HG03280 (cell line): ENCODE measurements around the gene RNF125.
"Not testable (repeated sequence)": the region's sequence is repeated elsewhere in the genome, so short reads cannot be mapped to it uniquely, and the experiment has no call there.

ENCODE experiments used
- ATAC-seq: cut with Tn5 transposase; IDR thresholded peaks from one replicate; pipeline ENCODE4 v1.9.1; 2021; ENCODE audit warnings: mild to moderate bottlenecking, moderate library complexity; ENCODE audit not compliant: unreplicated experiment

Gene RNF125

GRCh38 chr18:32018331-32019250 is at the start of gene RNF125:
TSS of gene RNF125 (plus strand) at chr18:32018825. CDS start at chr18:32018864, 39 bp downstream.
- peak; percentile 88 for ATAC-seq

- ATAC-seq, result no peak
Observed at GRCh38 chr18:31970617-31971016, 48.0 kb upstream of the RNF125 start.

GRCh38 chr18:31973929-31974546 is 44.6 kb upstream of the RNF125 start:
- ATAC-seq, result no peak

GRCh38 chr18:31976242-31976641 is 42.4 kb upstream of the RNF125 start:
- ATAC-seq, result no peak

GRCh38 chr18:31977270-31977872 is 41.3 kb upstream of the RNF125 start:
- no peak for ATAC-seq

- no peak for ATAC-seq
Observed at GRCh38 chr18:31978616-31979015, 40.0 kb upstream of the RNF125 start.

GRCh38 chr18:31979714-31980113 is 38.9 kb upstream of the RNF125 start:
- ATAC-seq, result no peak

GRCh38 chr18:31980863-31981262 is 37.8 kb upstream of the RNF125 start:
- ATAC-seq, result no peak

- no peak for ATAC-seq
Observed at GRCh38 chr18:31983020-31983419, 35.6 kb upstream of the RNF125 start.

GRCh38 chr18:31983976-31984375 is 34.6 kb upstream of the RNF125 start:
- ATAC-seq, result no peak

GRCh38 chr18:31990823-31991222 is 27.8 kb upstream of the RNF125 start:
- ATAC-seq, result peak; percentile 80

GRCh38 chr18:31996007-31996406 is 22.6 kb upstream of the RNF125 start:
- ATAC-seq, result no peak

- no peak for ATAC-seq
Observed at GRCh38 chr18:31998880-31999412, 19.7 kb upstream of the RNF125 start.

GRCh38 chr18:32001141-32001540 is 17.5 kb upstream of the RNF125 start:
- not testable (repeated sequence) for ATAC-seq

GRCh38 chr18:32003822-32004221 is 14.8 kb upstream of the RNF125 start:
- not testable (repeated sequence) for ATAC-seq

- ATAC-seq, result no peak
Observed at GRCh38 chr18:32010124-32010721, 8.4 kb upstream of the RNF125 start.

- no peak for ATAC-seq
Observed at GRCh38 chr18:32011193-32011592, 7.4 kb upstream of the RNF125 start.

- no peak for ATAC-seq
Observed at GRCh38 chr18:32019251-32019948, 775 bp downstream of the RNF125 start.

- ATAC-seq, result not testable (repeated sequence)
Observed at GRCh38 chr18:32019949-32020625, 1.5 kb downstream of the RNF125 start.
